Keratinocyte (primary cell): ENCODE results near the gene USE1. TPM values are rescaled to one million over a fixed set of nuclear protein-coding genes. Genes with fewer than 3 reads are reported as not detected.

Experiments
- DNase-seq: peaks from one replicate; pipeline ENCODE4 v3.0.0-alpha.2; 2011; ENCODE audit warnings: low read depth, missing footprints, low spot score
- FAIRE-seq: peaks from 2 replicates; lab custom pipeline; 2011; peaks lifted over from hg19 to GRCh38; lab: Jason Lieb, UNC
- H2AFZ ChIP-seq: 2 replicates; pipeline ENCODE4 v1.6.0; 2012; ENCODE audit warnings: low read length, control low read depth, inconsistent platforms; ENCODE audit not compliant: control insufficient read depth
- H3K27ac ChIP-seq: 2 replicates; pipeline ENCODE4 v1.5.1; 2011; ENCODE audit warnings: low read length; ENCODE audit not compliant: control insufficient read depth, insufficient read depth
- H3K27me3 ChIP-seq: 3 replicates; pipeline ENCODE4 v1.6.0; 2011; ENCODE audit warnings: low read length; ENCODE audit not compliant: control insufficient read depth, insufficient read depth; ENCODE audit errors: extremely low read depth
- H3K36me3 ChIP-seq, 2 experiments: 2 replicates in 1 of 2; 3 replicates in 1 of 2; pipeline ENCODE4 v1.5.1; 2011; ENCODE audit warnings: low read length in 2 of 2, mild to moderate bottlenecking in 1 of 2; ENCODE audit not compliant: control insufficient read depth in 2 of 2, insufficient read depth in 2 of 2; ENCODE audit errors: extremely low read depth in 1 of 2
- H3K4me1 ChIP-seq: 3 replicates; pipeline ENCODE4 v1.5.1; 2011; ENCODE audit warnings: low read length; ENCODE audit not compliant: control insufficient read depth, insufficient read depth; ENCODE audit errors: extremely low read depth
- H3K4me2 ChIP-seq: 3 replicates; pipeline ENCODE4 v1.6.0; 2011; ENCODE audit warnings: low read depth, low read length; ENCODE audit not compliant: control insufficient read depth, insufficient read depth; ENCODE audit errors: extremely low read depth
- H3K4me3 ChIP-seq, 3 experiments: fragments of 200-600 bp in 1 of 3; sonication (generic) in 1 of 3; 2 replicates in 2 of 3; 3 replicates in 1 of 3; pipeline ENCODE4 v1.5.1; 2011 to 2016; ENCODE audit warnings: low read length in 3 of 3, mild to moderate bottlenecking in 3 of 3, control low read depth in 2 of 3, inconsistent platforms in 1 of 3, low read depth in 1 of 3, mixed read lengths in 1 of 3, mixed run types in 1 of 3, moderate library complexity in 1 of 3; ENCODE audit not compliant: control insufficient read depth in 2 of 3, insufficient read depth in 2 of 3; ENCODE audit errors: extremely low read depth in 1 of 3
- H3K79me2 ChIP-seq: 2 replicates; pipeline ENCODE4 v1.6.0; 2012; ENCODE audit warnings: low read length; ENCODE audit not compliant: control insufficient read depth, insufficient read depth
- H3K9ac ChIP-seq: 3 replicates; pipeline ENCODE4 v1.6.0; 2011; ENCODE audit warnings: low read length; ENCODE audit not compliant: control insufficient read depth, insufficient read depth; ENCODE audit errors: extremely low read depth
- H3K9me1 ChIP-seq: 3 replicates; pipeline ENCODE4 v1.6.0; 2011; ENCODE audit warnings: low read length; ENCODE audit not compliant: control insufficient read depth, insufficient read depth; ENCODE audit errors: extremely low read depth
- H3K9me3 ChIP-seq: 2 replicates; pipeline ENCODE4 v1.5.1; 2012; ENCODE audit warnings: low read depth, low read length; ENCODE audit not compliant: control insufficient read depth
- H4K20me1 ChIP-seq: 3 replicates; pipeline ENCODE4 v1.6.0; 2011; ENCODE audit warnings: low read length; ENCODE audit not compliant: control insufficient read depth, insufficient read depth; ENCODE audit errors: extremely low read depth
- EZH2 ChIP-seq: IDR thresholded peaks from one replicate; pipeline ENCODE4 v1.6.1; 2012; ENCODE audit warnings: inconsistent platforms, mild to moderate bottlenecking, low read length, moderate library complexity
- dilution Hi-C: fragments of 300-500 bp; cut with MboI; formaldehyde crosslinking; loops from one replicate; pipeline ENCODE4 v1.7.0; 2020; ENCODE audit warnings: low sequenced_read_pairs; ENCODE audit not compliant: extremely low pct_ligation_motif_present
- polyA plus RNA-seq, 5 experiments: library from polyadenylated mRNA; depleted of rRNA in 3 of 5; stranded (reverse) in 3 of 5; stranded (forward) in 1 of 5; unstranded in 1 of 5; fragments of >200 nt; gene quantifications; 1 replicate in 1 of 5; 2 replicates in 3 of 5; 3 replicates in 1 of 5; pipeline versions ENCODE4 v1.2.1 to v1.2.3, GENCODE V29; 2011 to 2012; ENCODE audit warnings: missing spikeins in 2 of 5, low read depth in 1 of 5, low replicate concordance in 1 of 5
- TF ChIP-seq, protein P1 (sequence below), 3 experiments: IDR thresholded peaks in 1 of 3; conservative IDR thresholded peaks in 1 of 3; optimal IDR thresholded peaks in 1 of 3; 2 replicates in 2 of 3; 3 replicates in 1 of 3; pipeline versions ENCODE3 to v1.5.1; 2011; ENCODE audit warnings: low read length in 3 of 3, mild to moderate bottlenecking in 3 of 3, moderate library complexity in 2 of 3, control low read depth in 1 of 3, inconsistent platforms in 1 of 3; ENCODE audit not compliant: insufficient read depth in 2 of 3; ENCODE audit errors: extremely low read depth in 1 of 3

USE1 gene
- polyA plus RNA-seq, 1 donor (not counting 4 experiments of a cell fraction or from before 2014, with no cell fraction given): 18.0 TPM

DNA sequence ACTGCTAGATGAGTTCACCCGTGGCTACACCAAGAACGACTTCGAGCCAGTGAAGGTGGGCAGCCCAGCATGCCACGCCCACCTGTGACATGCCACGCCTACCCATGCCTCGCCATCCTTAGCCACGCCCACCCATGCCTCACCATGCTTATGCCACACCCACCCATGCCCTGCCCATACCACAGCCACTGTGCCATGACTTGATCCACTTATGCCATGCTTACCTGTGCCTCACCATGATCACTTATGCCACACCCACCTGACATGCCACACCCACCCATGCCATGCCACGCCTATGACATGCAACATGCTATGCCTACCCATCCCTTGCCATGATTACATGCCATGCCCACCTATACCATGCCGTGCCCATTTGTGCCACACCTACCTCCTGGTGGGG lies 12.9 kb upstream of the USE1 start:
- no peak overlapping the region for H2AFZ ChIP-seq
- dilution Hi-C loops: no loop called here

DNA sequence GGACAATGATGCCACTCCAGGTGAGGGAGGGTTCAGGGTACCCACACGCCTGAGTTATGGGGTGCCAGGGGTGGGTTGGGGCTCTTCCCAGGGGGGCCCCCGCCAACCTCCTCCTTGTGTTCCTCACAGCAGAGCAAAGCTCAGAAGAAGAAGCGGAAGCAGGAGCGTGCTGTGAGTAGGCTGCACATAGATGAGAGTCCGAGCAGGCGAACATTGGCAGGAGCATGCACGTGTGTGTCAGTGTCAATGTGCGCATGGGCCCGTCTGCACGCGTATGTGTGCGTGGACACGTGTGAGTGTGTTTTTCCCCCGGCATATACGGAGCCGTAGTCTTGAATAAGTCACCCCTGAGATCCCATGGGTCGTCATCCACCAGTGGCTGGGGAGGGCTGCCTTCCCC lies 12.4 kb upstream of the USE1 start:
- TF ChIP-seq EZH2: no peak
- TF ChIP-seq, protein P1, sequence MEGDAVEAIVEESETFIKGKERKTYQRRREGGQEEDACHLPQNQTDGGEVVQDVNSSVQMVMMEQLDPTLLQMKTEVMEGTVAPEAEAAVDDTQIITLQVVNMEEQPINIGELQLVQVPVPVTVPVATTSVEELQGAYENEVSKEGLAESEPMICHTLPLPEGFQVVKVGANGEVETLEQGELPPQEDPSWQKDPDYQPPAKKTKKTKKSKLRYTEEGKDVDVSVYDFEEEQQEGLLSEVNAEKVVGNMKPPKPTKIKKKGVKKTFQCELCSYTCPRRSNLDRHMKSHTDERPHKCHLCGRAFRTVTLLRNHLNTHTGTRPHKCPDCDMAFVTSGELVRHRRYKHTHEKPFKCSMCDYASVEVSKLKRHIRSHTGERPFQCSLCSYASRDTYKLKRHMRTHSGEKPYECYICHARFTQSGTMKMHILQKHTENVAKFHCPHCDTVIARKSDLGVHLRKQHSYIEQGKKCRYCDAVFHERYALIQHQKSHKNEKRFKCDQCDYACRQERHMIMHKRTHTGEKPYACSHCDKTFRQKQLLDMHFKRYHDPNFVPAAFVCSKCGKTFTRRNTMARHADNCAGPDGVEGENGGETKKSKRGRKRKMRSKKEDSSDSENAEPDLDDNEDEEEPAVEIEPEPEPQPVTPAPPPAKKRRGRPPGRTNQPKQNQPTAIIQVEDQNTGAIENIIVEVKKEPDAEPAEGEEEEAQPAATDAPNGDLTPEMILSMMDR (optimal IDR thresholded peaks at IDR 0.05 in 1 of 3, IDR thresholded peaks at IDR 0.05 in 1 of 3, conservative IDR thresholded peaks at IDR 0.05 in 1 of 3; ENCODE audit: extremely low read depth in 1 of 3, insufficient read depth in 2 of 3, low read length in 3 of 3): no peak
- FAIRE-seq (no peak), DNase-seq (no peak)
- Histone ChIP-seq H2AFZ (no peak overlapping the region), H3K9ac (no peak overlapping the region), H3K27ac (no peak overlapping the region), H3K79me2 (no peaks in the 10 kb centered on the region), H4K20me1 (no peaks in the 10 kb centered on the region), H3K27me3 (no peaks in the 10 kb centered on the region), H3K9me1 (no peaks in the 10 kb centered on the region), H3K4me3 (no peak overlapping the region), H3K4me2 (no peak overlapping the region), H3K4me1 (no peaks in the 10 kb centered on the region), H3K9me3 (no peaks in the 10 kb centered on the region), H3K36me3 (peaks cover 20 to 34% of the 10 kb centered on the region in 2 experiments)
- dilution Hi-C loops: no loop called here

More for the DNA sequence above, 12.9 kb upstream of the USE1 start:
- Histone ChIP-seq H3K9me1 (no peaks in the 10 kb centered on the region), H3K4me2 (no peak overlapping the region), H3K36me3 (peaks cover 25 to 36% of the 10 kb centered on the region in 2 experiments), H3K79me2 (no peaks in the 10 kb centered on the region), H3K9ac (no peak overlapping the region), H3K9me3 (no peaks in the 10 kb centered on the region), H3K4me1 (no peaks in the 10 kb centered on the region), H3K4me3 (no peak overlapping the region), H3K27ac (no peak overlapping the region), H4K20me1 (no peaks in the 10 kb centered on the region), H3K27me3 (no peaks in the 10 kb centered on the region)
- FAIRE-seq (no peak), DNase-seq (no peak)
- TF ChIP-seq, protein P1 (optimal IDR thresholded peaks at IDR 0.05 in 1 of 3, IDR thresholded peaks at IDR 0.05 in 1 of 3, conservative IDR thresholded peaks at IDR 0.05 in 1 of 3; ENCODE audit: extremely low read depth in 1 of 3, insufficient read depth in 2 of 3, low read length in 3 of 3): no peak
- TF ChIP-seq EZH2: no peak
